Endothelial cell of umbilical vein (primary cell): Measurements from ENCODE around the gene APP. TPM values are rescaled to one million over a fixed set of nuclear protein-coding genes. Genes with fewer than 3 reads are reported as not detected.

Experiments used
- BruUV-seq: library from RNA; stranded (reverse); fragments of 400-500 nt; replicated peaks from 2 replicates; lab custom pipeline; 2021; lab: Mats Ljungman, UMichigan
- CTCF ChIA-PET: fragments of 300-600, 350-600 bp; sonication (Branson Sonifier 250); formaldehyde crosslinking; loops from one replicate; lab custom pipeline; 2021; ENCODE audit warnings: antibody characterized with exemption, inconsistent platforms; lab: Charles Lee
- POLR2A ChIA-PET: fragments of 300-600, 350-600 bp; sonication (Branson Sonifier 250); formaldehyde crosslinking; loops from one replicate; lab custom pipeline; 2021; ENCODE audit warnings: antibody characterized with exemption, inconsistent platforms; lab: Charles Lee
- DNase-seq: peaks from one replicate; pipeline ENCODE4 v3.0.0-alpha.2; 2011; ENCODE audit warnings: low read depth, low spot score
- FAIRE-seq: peaks from 2 replicates; lab custom pipeline; 2011; peaks lifted over from hg19 to GRCh38; lab: Jason Lieb, UNC
- H2AFZ ChIP-seq: 2 replicates; pipeline ENCODE4 v1.6.0; 2012; ENCODE audit warnings: low read depth, low read length, control low read depth, inconsistent platforms
- H3K27ac ChIP-seq: 2 replicates; pipeline ENCODE4 v1.5.1; 2011; ENCODE audit warnings: low read depth, mild to moderate bottlenecking, control low read depth, low read length, moderate library complexity; ENCODE audit not compliant: insufficient read depth
- H3K27me3 ChIP-seq, 2 experiments: 2 replicates each; pipeline versions ENCODE4 v1.6.0 to v1.6.1; 2011; ENCODE audit warnings: low read length in 2 of 2, mixed read lengths in 1 of 2; ENCODE audit not compliant: control insufficient read depth in 2 of 2, insufficient read depth in 2 of 2
- H3K36me3 ChIP-seq, 2 experiments: 2 replicates in 1 of 2; 3 replicates in 1 of 2; pipeline ENCODE4 v1.5.1; 2011; ENCODE audit warnings: low read length in 2 of 2, mild to moderate bottlenecking in 1 of 2, moderate library complexity in 1 of 2; ENCODE audit not compliant: control insufficient read depth in 2 of 2, insufficient read depth in 2 of 2; ENCODE audit errors: extremely low read depth in 1 of 2
- H3K4me1 ChIP-seq: 3 replicates; pipeline ENCODE4 v1.5.1; 2011; ENCODE audit warnings: mild to moderate bottlenecking, low read length; ENCODE audit not compliant: control insufficient read depth, insufficient read depth; ENCODE audit errors: extremely low read depth
- H3K4me2 ChIP-seq: 2 replicates; pipeline ENCODE4 v1.6.1; 2011; ENCODE audit warnings: low read length, control low read depth, mixed read lengths; ENCODE audit not compliant: insufficient read depth
- H3K4me3 ChIP-seq, 3 experiments: fragments of 200-600 bp in 1 of 3; sonication (generic), shearing (Covaris generic) in 1 of 3; replicated peaks in 1 of 3; 2 replicates each; pipeline ENCODE4 v1.5.1; 2011 to 2016; ENCODE audit warnings: control low read depth in 3 of 3, low read length in 3 of 3, mild to moderate bottlenecking in 2 of 3, inconsistent platforms in 1 of 3, low read depth in 1 of 3, moderate library complexity in 1 of 3; ENCODE audit not compliant: insufficient read depth in 1 of 3
- H3K79me2 ChIP-seq: 2 replicates; pipeline ENCODE4 v1.6.0; 2012; ENCODE audit warnings: low read length, inconsistent platforms; ENCODE audit not compliant: control insufficient read depth, insufficient read depth
- H3K9ac ChIP-seq: replicated peaks from 2 replicates; pipeline ENCODE3; 2011; ENCODE audit warnings: low read length, control low read depth; ENCODE audit not compliant: insufficient read depth; ENCODE audit errors: extremely low read depth
- H3K9me1 ChIP-seq: replicated peaks from 3 replicates; pipeline ENCODE4 v1.6.0; 2011; ENCODE audit warnings: mild to moderate bottlenecking, low read length; ENCODE audit not compliant: control insufficient read depth, insufficient read depth; ENCODE audit errors: extremely low read depth
- H3K9me3 ChIP-seq: replicated peaks from 2 replicates; pipeline ENCODE4 v1.5.1; 2012; ENCODE audit warnings: low read length, inconsistent platforms; ENCODE audit not compliant: control insufficient read depth, insufficient read depth
- H4K20me1 ChIP-seq: replicated peaks from 2 replicates; pipeline ENCODE3; 2011; ENCODE audit warnings: mild to moderate bottlenecking, low read length; ENCODE audit not compliant: control insufficient read depth, insufficient read depth; ENCODE audit errors: extremely low read depth
- EZH2 ChIP-seq: IDR thresholded peaks from 2 replicates; pipeline ENCODE4 v1.6.1; 2012; ENCODE audit warnings: borderline replicate concordance, low read depth, mild to moderate bottlenecking, moderate library complexity, low read length, inconsistent platforms; ENCODE audit not compliant: severe bottlenecking
- FOS ChIP-seq: IDR thresholded peaks from 2 replicates; pipeline ENCODE4 v1.6.1; 2011; ENCODE audit warnings: mild to moderate bottlenecking, low read length, moderate library complexity, borderline replicate concordance; ENCODE audit not compliant: insufficient read depth
- GATA2 ChIP-seq: IDR thresholded peaks from 2 replicates; pipeline ENCODE4 v1.7.0; 2011; ENCODE audit warnings: low read depth, mild to moderate bottlenecking, moderate library complexity, mixed read lengths, low read length; ENCODE audit not compliant: insufficient read length, insufficient read depth
- JUN ChIP-seq: IDR thresholded peaks from 2 replicates; pipeline ENCODE4 v1.6.1; 2011; ENCODE audit warnings: borderline replicate concordance, low read depth; ENCODE audit not compliant: insufficient read length, insufficient read depth
- MYC ChIP-seq: IDR thresholded peaks from one replicate; pipeline ENCODE4 v1.6.1; 2011; ENCODE audit warnings: mild to moderate bottlenecking, low read depth, low read length
- POLR2A ChIP-seq: IDR thresholded peaks from 2 replicates; pipeline ENCODE4 v1.6.1; 2012; ENCODE audit warnings: low read depth, mild to moderate bottlenecking, control low read depth, low read length
- POLR2AphosphoS5 ChIP-seq: IDR thresholded peaks from 2 replicates; pipeline ENCODE4 v1.6.1; 2012; ENCODE audit warnings: low read depth, mild to moderate bottlenecking, control low read depth, low read length, moderate library complexity; ENCODE audit not compliant: insufficient read depth
- dilution Hi-C: fragments of 300-500 bp; cut with MboI; formaldehyde crosslinking; loops from one replicate; pipeline ENCODE4 v1.15.0; 2019; ENCODE audit warnings: low sequenced_read_pairs; ENCODE audit not compliant: extremely low pct_ligation_motif_present
- intact Hi-C: fragments of 100-400 bp; cut with micrococcal nuclease; formaldehyde crosslinking; loops from one replicate; pipeline ENCODE4 v1.10.0; 2022
- polyA plus RNA-seq, 4 experiments: library from polyadenylated mRNA; depleted of rRNA in 3 of 4; stranded (reverse) in 3 of 4; unstranded in 1 of 4; fragments of >200 nt; gene quantifications; 2 replicates each; pipeline versions ENCODE4 v1.2.1 to v1.2.3, GENCODE V29; 2011 to 2012; ENCODE audit warnings: missing spikeins in 1 of 4
- total RNA-seq: library from RNA; stranded (reverse); gene quantifications from 2 replicates; pipeline ENCODE4 v1.2.3, GENCODE V29; 2021
- TF ChIP-seq, protein P1 (sequence below), 2 donors: IDR thresholded peaks; 1 replicate in 1 of 2; 2 replicates in 1 of 2; pipeline ENCODE4 v1.5.1; 2011; ENCODE audit warnings: low read length in 2 of 2, mild to moderate bottlenecking in 2 of 2, moderate library complexity in 2 of 2, control low read depth in 1 of 2, inconsistent platforms in 1 of 2, low read depth in 1 of 2; ENCODE audit not compliant: insufficient read depth in 1 of 2; ENCODE audit errors: extremely low read depth in 1 of 2
- TF ChIP-seq, protein P2 (sequence below): IDR thresholded peaks from 2 replicates; pipeline ENCODE4 v1.6.1; 2011; ENCODE audit not compliant: insufficient read depth, insufficient read length

Gene APP
- total and polyA plus RNA-seq, 2 donors (not counting 3 experiments of a cell fraction or from before 2014, with no cell fraction given): 914 to 928 TPM

DNA sequence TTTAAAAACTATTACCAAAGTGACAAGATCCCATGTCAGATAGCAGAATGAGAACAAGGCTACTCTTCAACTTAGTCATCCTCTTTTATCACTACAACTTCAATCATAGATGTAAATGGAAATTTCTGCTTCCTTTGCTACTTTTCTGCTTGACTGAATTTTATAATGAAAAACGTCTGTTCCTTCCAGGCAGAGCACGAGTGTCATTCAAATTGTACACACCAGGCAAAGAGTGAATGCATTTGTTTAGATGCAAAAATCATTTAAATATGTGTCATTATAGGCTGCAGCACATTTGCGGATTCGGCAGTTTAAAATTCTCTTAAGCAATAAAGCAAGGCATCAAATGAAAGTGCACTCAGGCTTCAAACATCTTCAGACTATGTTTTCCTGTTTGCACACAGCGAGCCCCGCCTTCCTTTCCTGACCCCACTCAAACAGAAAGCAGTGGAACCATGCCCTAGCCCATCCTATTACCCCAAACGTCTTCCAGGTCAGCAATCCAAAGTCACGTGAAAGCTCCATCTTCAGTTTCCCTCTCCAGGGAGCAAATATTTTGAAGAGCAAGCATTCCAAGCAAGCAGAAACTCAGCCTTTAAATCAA lies 99.6 kb downstream of the APP start:
- H2AFZ ChIP-seq: no peak overlapping the region
- peaks cover 2% of the 10 kb centered on the region for H3K9me1 ChIP-seq
- POLR2A ChIA-PET: no interaction called here
- peak; percentile 55 for FAIRE-seq
- TF ChIP-seq POLR2A (no peak), GATA2 (no peak), MYC (no peak), POLR2AphosphoS5 (no peak), FOS (no peak), EZH2 (no peak), JUN (no peak)
- TF ChIP-seq, protein P1, sequence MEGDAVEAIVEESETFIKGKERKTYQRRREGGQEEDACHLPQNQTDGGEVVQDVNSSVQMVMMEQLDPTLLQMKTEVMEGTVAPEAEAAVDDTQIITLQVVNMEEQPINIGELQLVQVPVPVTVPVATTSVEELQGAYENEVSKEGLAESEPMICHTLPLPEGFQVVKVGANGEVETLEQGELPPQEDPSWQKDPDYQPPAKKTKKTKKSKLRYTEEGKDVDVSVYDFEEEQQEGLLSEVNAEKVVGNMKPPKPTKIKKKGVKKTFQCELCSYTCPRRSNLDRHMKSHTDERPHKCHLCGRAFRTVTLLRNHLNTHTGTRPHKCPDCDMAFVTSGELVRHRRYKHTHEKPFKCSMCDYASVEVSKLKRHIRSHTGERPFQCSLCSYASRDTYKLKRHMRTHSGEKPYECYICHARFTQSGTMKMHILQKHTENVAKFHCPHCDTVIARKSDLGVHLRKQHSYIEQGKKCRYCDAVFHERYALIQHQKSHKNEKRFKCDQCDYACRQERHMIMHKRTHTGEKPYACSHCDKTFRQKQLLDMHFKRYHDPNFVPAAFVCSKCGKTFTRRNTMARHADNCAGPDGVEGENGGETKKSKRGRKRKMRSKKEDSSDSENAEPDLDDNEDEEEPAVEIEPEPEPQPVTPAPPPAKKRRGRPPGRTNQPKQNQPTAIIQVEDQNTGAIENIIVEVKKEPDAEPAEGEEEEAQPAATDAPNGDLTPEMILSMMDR (IDR thresholded peaks at IDR 0.05; ENCODE audit: extremely low read depth in 1 of 2, insufficient read depth in 1 of 2, low read depth in 1 of 2, low read length in 2 of 2): no peak
- TF ChIP-seq, protein P2, sequence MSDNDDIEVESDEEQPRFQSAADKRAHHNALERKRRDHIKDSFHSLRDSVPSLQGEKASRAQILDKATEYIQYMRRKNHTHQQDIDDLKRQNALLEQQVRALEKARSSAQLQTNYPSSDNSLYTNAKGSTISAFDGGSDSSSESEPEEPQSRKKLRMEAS: no peak
- intact Hi-C loops: loop anchor here (5.0 kb wide), 1 partner anchor 96 kb away; no protein-coding TSS in a partner anchor
- H3K4me2 ChIP-seq: peak overlapping the region; percentile 59
- H3K9ac ChIP-seq: no peak overlapping the region
- H3K27ac ChIP-seq: no peak overlapping the region
- peaks cover 98% of the 10 kb centered on the region for H3K79me2 ChIP-seq
- H3K9me3 ChIP-seq: no peaks in the 10 kb centered on the region
- no peak overlapping the region for H3K4me3 ChIP-seq
- CTCF ChIA-PET: interaction anchor here (0.6 to 1.5 kb wide), 6 partner anchors 9 to 175 kb away, joined by 3 to 8 read pairs (median 4); no protein-coding TSS in a partner anchor
- dilution Hi-C loops: no loop called here
- no peaks in the 10 kb centered on the region for H3K36me3 ChIP-seq
- peaks cover 47% of the 10 kb centered on the region for H3K4me1 ChIP-seq
- peak; percentile 68 for DNase-seq
- no TSS peak for BruUV-seq
- H3K27me3 ChIP-seq: no peaks in the 10 kb centered on the region
- peaks cover 20% of the 10 kb centered on the region for H4K20me1 ChIP-seq
